ENCODE data around the gene TTC12.

GRCh38 chr11:113278925-113279324 lies 35.5 kb upstream of the TTC12 start:
- TF ChIP-seq RAD21 (CRISPR knock-in tag; conservative IDR thresholded peaks at IDR 0.05 in 1 of 2, IDR thresholded peaks at IDR 0.05 in 1 of 2) (no peak), PCBP1 (IDR thresholded peaks at IDR 0.05; ENCODE audit: low read depth, low read length, poor library complexity, severe bottlenecking) (no peak), ZNF253 (CRISPR knock-in tag; conservative IDR thresholded peaks at IDR 0.05) (no peak), RUNX1 (IDR thresholded peaks at IDR 0.05; ENCODE audit: low read depth) (no peak)
